B cell (primary cell): ENCODE data around the gene MLNR. TPM values are rescaled to one million over a fixed set of nuclear protein-coding genes. Genes with fewer than 3 reads are reported as not detected.

ENCODE experiments used
- ATAC-seq: fragments of 200-7000 bp; cut with Tn5 transposase; one replicate; pipeline ENCODE4 v1.10.0; 2021; ENCODE audit warnings: low read depth, mild to moderate bottlenecking, moderate number of reproducible peaks, moderate library complexity
- CTCF ChIA-PET: fragments of 350-600 bp; sonication (Branson Sonifier 250); formaldehyde crosslinking; loops from one replicate; lab custom pipeline; 2021; ENCODE audit warnings: antibody characterized with exemption, inconsistent platforms; lab: Charles Lee
- POLR2A ChIA-PET: fragments of 350-600 bp; sonication (Branson Sonifier 250); formaldehyde crosslinking; loops from one replicate; lab custom pipeline; 2021; ENCODE audit warnings: antibody characterized with exemption; lab: Charles Lee
- DNase-seq: peaks from one replicate; pipeline ENCODE4 v3.0.0; 2013
- H2AFZ ChIP-seq: 2 replicates; pipeline ENCODE4 v1.6.1; 2012; ENCODE audit warnings: mild to moderate bottlenecking, low read depth, low read length; ENCODE audit not compliant: insufficient read depth, poor library complexity, severe bottlenecking
- H3K27ac ChIP-seq, 2 donors: 1 replicate in 1 of 2; 2 replicates in 1 of 2; pipeline ENCODE4 v1.5.1; 2012 to 2013; ENCODE audit warnings: low read length in 2 of 2, mild to moderate bottlenecking in 2 of 2, moderate library complexity in 1 of 2
- H3K27me3 ChIP-seq, 4 experiments: fragments of 200-600 bp in 1 of 4; sonication (generic) in 1 of 4; replicated peaks in 1 of 4; 1 replicate in 2 of 4; 2 replicates in 2 of 4; pipeline versions ENCODE4 v1.6.1 to v1.7.0; 2013 to 2016; ENCODE audit warnings: low read length in 3 of 4, mild to moderate bottlenecking in 2 of 4, mixed read lengths in 1 of 4, moderate library complexity in 1 of 4; ENCODE audit not compliant: insufficient read depth in 4 of 4, control insufficient read depth in 3 of 4; ENCODE audit errors: control extremely low read depth in 1 of 4
- H3K36me3 ChIP-seq, 2 experiments: replicated peaks in 1 of 2; 1 replicate in 1 of 2; 2 replicates in 1 of 2; pipeline versions ENCODE4 v1.6.1 to v1.7.1; 2013; ENCODE audit warnings: low read length in 1 of 2; ENCODE audit not compliant: insufficient read depth in 2 of 2, control insufficient read depth in 1 of 2; ENCODE audit errors: control extremely low read depth in 1 of 2, extremely low read depth in 1 of 2
- H3K4me1 ChIP-seq, 2 donors: fragments of 200-600 bp in 1 of 2; sonication (generic) in 1 of 2; 1 replicate in 1 of 2; 2 replicates in 1 of 2; pipeline versions ENCODE4 v1.5.1 to v1.6.1; 2013 to 2017; ENCODE audit warnings: low read length in 2 of 2; ENCODE audit not compliant: control insufficient read depth in 2 of 2, insufficient read depth in 2 of 2
- H3K4me2 ChIP-seq: replicated peaks from 2 replicates; pipeline ENCODE3; 2012; ENCODE audit warnings: mild to moderate bottlenecking, low read depth, low read length; ENCODE audit not compliant: poor library complexity, severe bottlenecking
- H3K4me3 ChIP-seq, 5 experiments: fragments of 200-600 bp in 1 of 5; sonication (generic) in 1 of 5; 1 replicate in 3 of 5; 2 replicates in 2 of 5; pipeline versions ENCODE4 v1.5.1 to v1.7.0; 2011 to 2016; ENCODE audit warnings: low read length in 4 of 5, mild to moderate bottlenecking in 4 of 5, low read depth in 2 of 5, control low read depth in 1 of 5, moderate library complexity in 1 of 5; ENCODE audit not compliant: insufficient read depth in 1 of 5; ENCODE audit errors: control extremely low read depth in 1 of 5, extremely low read depth in 1 of 5
- H3K79me2 ChIP-seq: fragments of 200-600 bp; sonication (generic); one replicate; pipeline ENCODE4 v1.6.0; 2016; ENCODE audit warnings: low read length; ENCODE audit not compliant: control insufficient read depth, insufficient read depth
- H3K9ac ChIP-seq: fragments of 200-600 bp; sonication (generic); 2 replicates; pipeline ENCODE4 v1.6.1; 2017; ENCODE audit warnings: mild to moderate bottlenecking, low read length, moderate library complexity
- H3K9me3 ChIP-seq, 3 donors: one replicate each; pipeline versions ENCODE4 v1.6.1 to v1.7.1; 2013; ENCODE audit warnings: low read length in 2 of 3; ENCODE audit not compliant: control insufficient read depth in 2 of 3, insufficient read depth in 1 of 3; ENCODE audit errors: control extremely low read depth in 1 of 3
- H4K20me1 ChIP-seq: 2 replicates; pipeline ENCODE4 v1.6.0; 2012; ENCODE audit warnings: mild to moderate bottlenecking, low read length; ENCODE audit not compliant: insufficient read depth, control insufficient read depth, poor library complexity, severe bottlenecking
- H3K27ac Mint-ChIP-seq: one replicate; pipeline ENCODE4 v1.8.0; 2021; ENCODE audit warnings: mixed read lengths
- H3K27me3 Mint-ChIP-seq: one replicate; pipeline ENCODE4 v1.8.0; 2021; ENCODE audit warnings: mixed read lengths
- H3K4me1 Mint-ChIP-seq: one replicate; pipeline ENCODE4 v1.8.0; 2021; ENCODE audit warnings: mixed read lengths
- H3K4me3 Mint-ChIP-seq: one replicate; pipeline ENCODE4 v1.8.0; 2021; ENCODE audit warnings: mixed read lengths
- H3K9me3 Mint-ChIP-seq: one replicate; pipeline ENCODE4 v1.8.0; 2022; ENCODE audit warnings: mixed read lengths; ENCODE audit not compliant: insufficient read depth
- CTCF ChIP-seq: fragments of 200-600 bp; IDR thresholded peaks from one replicate; pipeline ENCODE4 v1.8.0; 2022; ENCODE audit warnings: antibody characterized with exemption, mild to moderate bottlenecking
- EZH2 ChIP-seq: IDR thresholded peaks from 2 replicates; pipeline ENCODE4 v1.6.1; 2012; ENCODE audit warnings: borderline replicate concordance, low read depth, mild to moderate bottlenecking, moderate library complexity, low read length; ENCODE audit not compliant: insufficient read depth, poor library complexity, severe bottlenecking
- WGBS: methylation state at CpG from one replicate; pipeline ENCODE4 v1.1.5; 2013; ENCODE audit warnings: missing lambda C conversion rate; ENCODE audit not compliant: insufficient coverage; 5-methylcytosine and 5-hydroxymethylcytosine counted together
- intact Hi-C: fragments of 100-400 bp; cut with micrococcal nuclease; formaldehyde crosslinking; loops from one replicate; pipeline ENCODE4 v1.10.0; 2022
- polyA plus RNA-seq: library from polyadenylated mRNA; depleted of rRNA; stranded (reverse); fragments of >200 nt; gene quantifications from 2 replicates; pipeline ENCODE4 v1.2.3, GENCODE V29; 2012
- small RNA-seq: library from RNA; depleted of rRNA; stranded (forward); fragments of <200 nt; gene quantifications from one replicate; pipeline ENCODE3, GENCODE V24; 2012; ENCODE audit warnings: low replicate concordance, low read depth; ENCODE audit not compliant: insufficient read length
- total RNA-seq, 2 donors: library from RNA; stranded (reverse); fragments of 120-200 nt in 1 of 2; gene quantifications; 1 replicate in 1 of 2; 2 replicates in 1 of 2; pipeline versions ENCODE4 v1.2.3 to v1.2.4, GENCODE V29; 2013 to 2022

Gene MLNR
- total and polyA plus RNA-seq, 2 donors (not counting 1 experiment from before 2014, with no cell fraction given): not detected

DNA sequence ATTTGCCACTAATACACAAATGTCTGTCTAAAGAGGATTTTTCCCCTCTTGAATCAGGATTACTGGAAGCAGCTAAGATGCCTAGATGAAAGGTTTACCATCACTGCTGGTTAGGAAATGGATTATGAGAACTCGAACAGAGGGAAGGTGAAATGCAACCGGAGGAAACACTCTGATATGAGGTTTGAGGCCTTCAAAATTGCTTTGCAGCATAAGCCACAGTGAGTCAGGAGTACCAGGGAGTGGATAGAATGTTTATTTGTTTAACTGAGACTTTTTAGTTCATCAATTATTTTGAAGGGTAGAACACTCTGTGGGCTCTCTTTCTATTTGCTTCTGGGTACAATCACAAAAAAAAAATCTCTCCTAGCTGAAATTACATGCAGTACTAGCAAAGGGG, 45.7 kb downstream of the MLNR start:
- no peak overlapping the region for H3K9ac ChIP-seq
- H3K9me3 ChIP-seq: no peaks in the 10 kb centered on the region
- Mint-ChIP-seq H3K27me3 (no peaks in the 10 kb centered on the region), H3K4me1 (no peaks in the 10 kb centered on the region), H3K9me3 (no peaks in the 10 kb centered on the region), H3K27ac (no peak overlapping the region), H3K4me3 (no peak overlapping the region)
- DNase-seq: no peak
- no peak overlapping the region for H3K4me3 ChIP-seq
- no peaks in the 10 kb centered on the region for H3K27me3 ChIP-seq
- H3K27ac ChIP-seq: no peak overlapping the region
- ATAC-seq: no peak
- intact Hi-C loops: no loop called here
- no peaks in the 10 kb centered on the region for H3K79me2 ChIP-seq
- H4K20me1 ChIP-seq: no peaks in the 10 kb centered on the region
- H3K36me3 ChIP-seq: peaks cover 6 to 7% of the 10 kb centered on the region in 2 experiments
- H3K4me1 ChIP-seq: no peaks in the 10 kb centered on the region
- TF ChIP-seq EZH2 (no peak), CTCF (no peak)
- WGBS: 0% methylated on average over 1 of the region's 2 CpGs
- ChIA-PET POLR2A (no interaction called here), CTCF (interaction anchor here (1.4 kb wide), 1 partner anchor 18 kb away, joined by 4 read pairs; the partner anchor contains the start of gene CDADC1)
- no peak overlapping the region for H2AFZ ChIP-seq
- no peak overlapping the region for H3K4me2 ChIP-seq

DNA sequence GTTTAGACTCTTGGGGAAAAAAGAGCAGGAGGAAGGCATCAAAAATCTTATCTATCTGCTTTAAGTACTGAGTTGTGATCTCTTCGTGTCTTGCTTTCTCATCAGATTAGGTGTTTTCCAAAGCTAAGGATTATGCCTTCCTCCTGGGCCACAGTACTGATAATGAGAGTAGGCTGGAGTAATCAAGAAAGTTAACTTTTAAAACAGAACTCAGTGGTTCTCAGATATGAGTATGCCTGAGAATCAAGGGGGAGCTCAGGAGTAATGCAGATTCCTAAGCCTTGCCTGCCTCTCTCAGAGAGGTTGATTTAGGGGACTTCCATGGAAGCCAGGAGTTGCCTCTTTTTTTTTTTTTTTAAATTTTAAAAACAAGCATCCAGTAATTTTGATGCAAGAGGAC, 51.1 kb downstream of the MLNR start:
- DNase-seq: no peak
- no peak overlapping the region for H2AFZ ChIP-seq
- H3K79me2 ChIP-seq: no peaks in the 10 kb centered on the region
- no peaks in the 10 kb centered on the region for H3K9me3 Mint-ChIP-seq
- no peak overlapping the region for H3K27ac ChIP-seq
- H3K4me3 ChIP-seq: no peak overlapping the region
- no CpG with 5 or more reads among the region's 1 CpG for WGBS
- no peaks in the 10 kb centered on the region for H4K20me1 ChIP-seq
- no peaks in the 10 kb centered on the region for H3K9me3 ChIP-seq
- H3K4me3 Mint-ChIP-seq: no peak overlapping the region
- H3K4me1 ChIP-seq: no peaks in the 10 kb centered on the region
- TF ChIP-seq EZH2 (no peak), CTCF (no peak)
- no peak overlapping the region for H3K9ac ChIP-seq
- H3K27me3 ChIP-seq: no peaks in the 10 kb centered on the region
- no peak for ATAC-seq
- CTCF ChIA-PET: interaction anchor here (0.8 to 2.2 kb wide), 2 partner anchors 9 to 31 kb away, joined by 3 to 12 read pairs; no protein-coding TSS in a partner anchor
- H3K27ac Mint-ChIP-seq: no peak overlapping the region
- H3K27me3 Mint-ChIP-seq: no peaks in the 10 kb centered on the region
- H3K4me2 ChIP-seq: no peak overlapping the region
- no peaks in the 10 kb centered on the region for H3K4me1 Mint-ChIP-seq
- POLR2A ChIA-PET: interaction anchor here (0.6 to 0.7 kb wide), 2 partner anchors 14 to 355 kb away, joined by 3 to 4 read pairs; no protein-coding TSS in a partner anchor
- H3K36me3 ChIP-seq: peaks cover 0 to 3% of the 10 kb centered on the region in 2 experiments
- intact Hi-C loops: no loop called here

Small RNAs within 50 kb of the gene (small RNA-seq; reads per million reads assigned to genes)
- not detected for gene COX7CP1

Other genes starting within 250 kb of the MLNR start
- gene FNDC3A, start 244.4 kb upstream of the MLNR start, total RNA-seq: 37.1 and 38.6 TPM in 2 replicates
- gene FNDC3A, start 244.4 kb upstream of the MLNR start, polyA plus RNA-seq: 13.5 and 22.6 TPM in 2 replicates
- gene CDADC1, start 27.6 kb downstream of the MLNR start, total RNA-seq: 14.5 and 15.1 TPM in 2 replicates
- 3.0 and 5.0 TPM in 2 replicates for gene CDADC1, start 27.6 kb downstream of the MLNR start, polyA plus RNA-seq
- 8.9 and 9.6 TPM in 2 replicates for gene CAB39L, start 223.7 kb downstream of the MLNR start, total RNA-seq
- gene CAB39L, start 223.7 kb downstream of the MLNR start, polyA plus RNA-seq: 1.5 and 1.9 TPM in 2 replicates
- 38.2 and 40.1 TPM in 2 replicates for gene SETDB2, start 223.9 kb downstream of the MLNR start, total RNA-seq
- 12.0 and 16.6 TPM in 2 replicates for gene SETDB2, start 223.9 kb downstream of the MLNR start, polyA plus RNA-seq